ENCODE results near the gene ADAMTSL4.
"Not testable (repeated sequence)": the region's sequence is repeated elsewhere in the genome, so short reads cannot be mapped to it uniquely, and the experiment has no call there.

ADAMTSL4 gene

GRCh38 chr1:150567341-150567716 is 18.1 kb downstream of the ADAMTSL4 start:
- peak; percentile 93 for DNase-seq (ENCODE audit: low spot score)

DNA sequence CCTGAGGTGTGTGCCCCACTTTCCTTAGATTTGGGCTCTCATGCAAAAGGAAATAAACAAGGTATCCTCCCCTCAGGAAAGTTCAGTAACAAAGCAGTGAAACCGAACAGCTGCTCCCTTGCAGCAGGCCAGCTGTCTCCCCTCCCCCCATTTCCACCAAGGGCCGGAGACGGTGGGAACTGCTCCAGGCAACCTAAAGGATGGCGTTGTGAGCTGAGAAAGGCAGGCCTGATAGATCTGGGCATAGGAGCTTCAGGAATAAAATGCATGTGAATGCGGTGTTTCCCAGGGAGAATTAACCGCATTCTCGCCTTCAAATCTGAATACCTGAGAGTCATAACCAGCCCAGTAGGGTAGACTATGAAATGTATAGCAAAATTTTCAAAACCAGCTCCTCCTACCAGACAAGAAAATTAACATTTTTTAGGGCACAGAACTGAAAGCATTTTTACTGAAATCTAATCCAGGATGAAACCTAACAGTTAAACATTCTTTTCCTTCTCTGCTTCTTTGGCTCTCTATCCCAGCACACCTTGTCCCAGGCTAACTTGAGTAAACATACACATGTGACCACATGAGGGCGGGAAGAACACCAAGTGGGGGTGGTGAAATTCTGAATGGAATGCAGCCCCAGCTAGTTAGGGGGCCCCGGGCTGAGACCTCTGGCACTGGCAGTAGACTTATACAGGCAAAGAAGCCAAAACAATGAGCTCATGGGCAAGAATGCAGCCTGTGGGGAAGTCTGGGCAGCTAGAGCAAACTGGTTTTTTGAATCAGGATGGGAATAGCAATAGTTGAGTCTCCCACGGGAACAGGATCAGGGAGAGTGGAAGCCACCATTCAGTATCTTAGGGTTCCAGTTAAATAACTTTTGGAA is 18.7 kb downstream of the ADAMTSL4 start:
- DNase-seq (ENCODE audit: low spot score): no peak

- DNase-seq (ENCODE audit: low spot score): no peak
These were observed 19.4 kb downstream of the ADAMTSL4 start for GRCh38 chr1:150568594-150568966.

DNA sequence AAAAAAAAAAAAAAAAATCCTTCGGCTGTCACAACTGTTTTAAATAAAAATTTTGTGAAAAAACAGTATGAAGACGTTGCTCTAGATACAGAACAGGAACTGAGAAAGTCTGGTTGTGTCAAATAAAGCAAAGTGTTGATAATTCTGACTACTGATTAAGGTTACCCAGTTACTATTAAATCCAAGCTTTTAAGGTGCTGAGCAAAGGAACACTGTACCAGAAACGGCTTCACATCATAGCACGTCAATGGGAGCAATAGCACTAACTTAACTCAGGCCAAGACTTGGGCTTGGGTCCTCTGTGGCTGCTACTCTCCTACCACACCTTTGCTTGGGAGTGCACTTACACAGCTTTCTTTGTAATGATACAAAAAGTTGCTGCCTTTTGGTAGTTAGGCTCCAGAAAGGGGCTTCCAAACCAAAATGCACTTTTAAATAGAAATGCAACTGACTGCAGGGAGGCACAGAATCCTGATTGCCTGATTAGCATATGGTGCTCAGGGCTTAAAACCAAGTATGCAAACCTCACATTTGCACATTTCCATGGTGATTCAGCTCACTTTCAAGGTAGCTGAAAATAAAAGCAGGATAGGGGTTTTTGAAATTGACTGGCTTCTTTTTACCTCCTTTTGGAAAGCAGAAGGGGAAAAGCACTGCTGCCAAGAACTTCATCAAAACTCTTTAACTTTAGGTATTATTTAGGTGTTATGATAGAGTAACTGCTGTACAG is 23.9 kb downstream of the ADAMTSL4 start:
- no peak for DNase-seq (ENCODE audit: low spot score)

GRCh38 chr1:150573648-150574071 is 24.5 kb downstream of the ADAMTSL4 start:
- not testable (repeated sequence) for DNase-seq (ENCODE audit: low spot score)

DNA sequence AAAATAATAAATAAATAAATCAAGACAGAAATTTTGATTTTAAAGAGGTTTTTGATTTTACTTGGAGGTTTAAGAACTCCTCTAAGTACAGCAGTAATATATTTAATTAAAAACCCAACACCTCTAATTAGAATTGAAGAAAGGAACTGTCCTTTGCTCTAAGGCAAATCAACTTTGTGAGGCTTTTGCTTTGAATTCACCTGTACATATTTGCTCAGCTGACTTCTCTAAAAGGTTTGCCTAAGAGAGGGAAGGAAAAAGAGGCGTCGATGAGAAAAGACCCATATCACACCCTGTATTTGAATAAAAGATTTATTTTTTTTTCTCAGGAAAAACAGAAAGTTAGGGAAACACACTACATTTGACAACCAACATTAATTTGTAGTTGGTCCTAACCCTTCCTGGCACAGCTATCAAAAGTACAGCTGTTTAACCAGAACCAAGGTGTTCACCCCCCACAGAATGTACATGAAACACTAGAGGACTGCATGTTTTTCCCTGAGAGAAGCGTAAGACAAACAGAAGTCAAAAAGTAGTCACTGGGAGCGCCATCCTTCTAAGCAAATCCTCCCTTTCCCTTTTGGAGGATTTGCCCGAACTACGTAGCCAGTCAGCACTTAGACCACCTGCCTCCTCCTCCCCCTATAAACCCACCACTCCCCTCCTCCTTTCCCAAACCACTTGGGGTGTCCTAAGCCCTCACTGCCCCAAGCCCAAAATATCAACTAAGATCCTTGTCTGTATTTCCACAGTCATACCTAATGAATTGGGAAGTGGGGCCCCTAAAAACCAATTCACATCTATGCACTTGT is 25.3 kb downstream of the ADAMTSL4 start:
- DNase-seq (ENCODE audit: low spot score): no peak

- no peak for DNase-seq (ENCODE audit: low spot score)
These were observed 25.9 kb downstream of the ADAMTSL4 start for GRCh38 chr1:150575072-150575489.

DNA sequence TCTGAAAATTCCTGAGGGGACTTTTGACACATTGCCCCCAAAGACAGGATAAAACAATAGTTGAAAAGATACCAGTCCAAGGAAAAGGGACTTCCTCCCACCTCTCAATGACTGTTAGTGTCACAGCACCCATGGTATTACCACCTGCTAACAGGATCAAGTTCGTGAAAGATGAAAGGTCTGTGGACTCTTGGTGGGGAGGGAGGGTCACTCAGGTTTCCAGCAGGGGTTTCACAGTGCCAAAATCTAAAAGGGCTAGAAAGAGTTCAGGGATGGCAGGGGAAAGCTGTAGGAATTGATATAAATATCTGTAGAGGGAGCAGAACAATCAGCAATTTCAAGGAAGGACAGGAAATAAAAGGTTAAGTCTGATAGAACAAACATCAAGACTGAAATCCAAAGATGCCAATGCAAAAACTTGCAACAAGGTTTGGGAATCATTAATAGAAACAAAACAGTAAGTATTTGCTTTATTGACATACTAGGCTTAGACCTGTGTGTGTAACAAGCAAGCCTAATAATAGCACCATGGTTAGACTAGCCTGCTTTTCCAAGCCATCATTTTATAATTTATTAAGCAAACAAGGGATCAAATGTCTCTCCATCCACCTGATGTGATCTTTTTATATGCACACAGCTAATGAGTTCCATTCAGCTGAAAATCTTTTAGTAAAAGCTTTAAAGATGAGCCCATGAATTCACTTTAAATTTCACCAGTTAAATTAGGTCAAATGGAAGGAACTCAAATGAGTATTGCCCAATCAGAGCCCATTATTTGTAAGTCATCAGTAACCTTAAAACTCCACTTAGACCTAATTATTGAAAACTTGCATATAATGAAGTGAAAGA is 26.5 kb downstream of the ADAMTSL4 start:
- DNase-seq (ENCODE audit: low spot score): no peak

DNA sequence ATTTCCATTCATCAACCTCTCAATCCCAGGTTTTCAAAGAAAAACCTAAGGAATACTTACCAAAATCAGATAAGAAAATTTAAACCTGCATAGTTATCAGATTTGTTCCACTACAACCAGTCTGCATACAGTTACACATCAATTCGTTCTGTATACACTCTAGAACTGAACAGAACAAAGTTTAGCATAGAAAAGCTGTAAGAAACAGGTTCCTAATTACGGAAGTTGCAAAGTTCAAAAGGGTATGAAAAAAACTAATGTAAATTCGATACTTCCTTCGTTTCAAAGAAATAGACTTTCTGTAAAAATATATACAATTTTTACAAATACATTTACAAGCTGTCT is 27.1 kb downstream of the ADAMTSL4 start:
- DNase-seq (ENCODE audit: low spot score): no peak

DNA sequence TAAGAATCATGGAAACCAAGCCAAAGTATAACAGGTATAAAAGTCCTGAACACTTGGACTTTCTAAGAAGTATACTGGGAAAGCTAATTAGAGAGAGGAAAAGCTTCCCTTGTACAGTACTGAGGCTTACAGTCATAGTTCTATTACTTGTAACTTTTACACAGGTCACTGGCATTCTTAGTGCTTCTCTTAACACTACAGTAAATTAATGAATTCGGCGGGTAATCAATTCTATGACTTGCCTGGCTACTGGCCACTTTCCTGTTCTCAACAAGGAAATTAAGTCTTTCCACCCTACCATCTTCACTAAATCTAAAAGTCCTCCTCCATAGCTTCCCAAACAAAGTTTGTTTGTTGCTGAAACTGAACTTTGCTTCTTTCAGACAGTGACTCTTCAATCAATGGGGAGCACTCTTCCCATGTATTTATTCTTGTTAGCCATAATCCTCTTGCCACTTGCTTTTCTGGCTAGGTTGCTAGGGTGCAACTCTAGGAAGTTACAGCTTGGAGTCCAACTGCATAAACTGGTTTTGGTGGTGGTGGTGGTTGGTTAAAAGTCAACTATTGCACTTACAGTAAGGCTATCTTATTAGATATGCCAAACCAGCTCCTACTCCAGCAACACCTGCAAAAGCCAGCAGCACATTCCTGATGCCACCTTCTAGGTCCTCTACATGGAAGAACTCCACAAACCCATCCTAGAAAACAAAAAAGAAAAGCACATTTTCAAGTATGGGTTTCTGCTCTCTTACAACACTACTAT is 27.8 kb downstream of the ADAMTSL4 start:
- DNase-seq (ENCODE audit: low spot score): no peak

DNA sequence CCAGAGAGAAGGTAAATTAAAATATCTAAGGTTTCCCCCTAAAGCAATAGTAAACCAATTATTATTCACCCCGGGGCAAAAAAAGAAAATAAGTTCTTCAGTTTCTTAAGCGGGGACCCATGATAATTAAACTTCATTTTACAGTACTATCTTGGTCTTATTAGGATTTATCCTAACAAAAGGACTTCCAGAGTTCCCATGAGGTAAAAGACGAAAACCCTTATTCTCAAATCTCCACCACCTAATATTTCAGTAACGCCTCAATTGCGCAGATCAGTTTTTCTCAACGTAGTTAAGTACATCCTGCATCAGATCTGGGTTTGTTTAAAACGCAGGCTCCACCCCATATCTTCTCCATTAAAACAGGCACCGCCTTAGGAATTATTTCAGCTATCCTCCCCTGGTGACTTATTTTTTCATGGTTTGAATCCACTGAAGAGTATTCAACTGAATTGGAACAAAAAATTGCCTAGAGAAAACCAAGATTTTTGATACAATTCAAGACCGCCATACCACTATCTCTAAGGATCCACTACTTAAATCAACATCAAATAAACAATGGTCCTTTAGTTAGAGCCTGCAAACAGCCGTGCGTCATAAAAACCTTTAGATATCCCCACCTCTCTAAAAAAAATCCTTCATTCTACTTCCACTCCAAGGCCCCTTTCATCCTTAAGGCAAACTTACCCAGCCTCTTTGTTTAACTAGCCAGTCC is 28.5 kb downstream of the ADAMTSL4 start:
- DNase-seq (ENCODE audit: low spot score): no peak

DNA sequence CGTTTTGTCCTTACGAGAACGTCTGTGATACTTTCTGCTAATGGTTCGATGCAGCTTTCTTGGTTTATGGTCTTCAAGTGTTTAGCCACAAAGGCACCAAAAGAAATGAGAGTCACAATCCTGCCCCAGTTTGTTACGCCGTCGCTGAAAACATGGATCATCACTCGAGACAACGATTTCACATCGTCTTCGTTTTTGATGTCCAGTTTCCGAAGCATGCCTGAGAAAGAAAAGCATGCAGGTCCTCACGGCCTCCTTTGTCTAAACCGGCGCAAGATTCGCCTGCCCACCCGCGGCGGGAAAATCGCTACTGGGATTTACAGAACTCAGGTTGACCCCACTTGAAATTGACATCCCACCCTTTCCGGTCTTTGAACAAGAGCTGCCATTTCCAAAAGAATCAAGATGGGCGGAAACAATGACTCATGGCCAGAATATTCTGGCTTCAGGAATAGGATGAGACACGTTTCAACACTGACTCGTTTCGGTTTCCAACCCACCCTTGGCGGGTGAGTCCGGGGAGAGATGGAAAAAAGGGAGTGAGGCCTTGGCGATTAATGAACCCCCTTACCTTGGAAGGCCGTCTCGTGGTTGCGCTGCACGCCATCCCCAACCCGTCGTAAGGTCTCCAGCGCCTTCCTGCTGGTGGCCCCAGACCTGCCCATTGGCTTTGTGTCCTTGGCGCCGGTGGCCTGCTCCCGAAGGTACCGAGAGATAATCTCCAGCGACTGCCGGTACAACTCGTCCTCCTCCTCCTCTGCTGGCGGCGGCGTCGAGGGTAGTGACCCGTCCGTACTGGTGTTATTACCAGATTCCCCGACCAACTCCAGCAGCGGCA is 29.3 kb downstream of the ADAMTSL4 start:
- DNase-seq (ENCODE audit: low spot score): peak; percentile 64

- peak; percentile 94 for DNase-seq (ENCODE audit: low spot score)
These were observed 30.1 kb downstream of the ADAMTSL4 start, which contains the start of gene MCL1 for GRCh38 chr1:150579110-150579944. Gene MCL1 (minus strand): TSS chr1:150579610. CDS start chr1:150579530, 80 bp downstream.

DNA sequence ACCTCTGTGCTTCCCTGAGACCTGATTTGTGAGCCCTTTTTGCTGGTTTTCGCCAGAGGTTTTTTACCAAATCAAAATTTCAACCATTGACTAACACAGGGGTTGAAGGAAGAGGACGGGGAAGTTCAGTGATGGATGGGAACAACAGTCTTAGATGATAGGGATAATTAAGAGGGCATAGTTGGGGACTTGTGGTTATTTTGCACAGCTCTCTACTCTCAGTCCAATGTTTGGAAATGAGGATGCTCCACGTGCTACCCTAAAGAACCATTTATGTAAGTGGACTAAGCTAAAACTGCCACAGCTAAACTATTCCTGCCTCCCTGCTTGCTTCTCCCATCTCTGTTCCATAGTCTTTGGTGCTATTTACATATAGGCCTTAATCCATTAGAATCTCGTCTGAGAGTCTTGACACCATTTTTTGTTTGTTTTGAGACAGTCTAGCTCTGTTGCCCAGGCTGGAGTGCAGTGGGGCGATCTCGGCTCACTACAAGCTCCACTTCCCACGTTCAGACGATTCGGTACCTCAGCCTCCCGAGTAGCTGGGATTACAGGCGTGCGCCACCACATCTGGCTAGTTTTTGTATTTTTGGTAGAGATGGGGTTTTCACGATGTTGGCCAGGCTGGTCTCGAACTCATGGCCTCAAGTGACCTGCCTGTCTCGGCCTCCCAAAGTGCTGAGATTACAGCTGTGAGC is 30.9 kb downstream of the ADAMTSL4 start:
- no peak for DNase-seq (ENCODE audit: low spot score)

DNA sequence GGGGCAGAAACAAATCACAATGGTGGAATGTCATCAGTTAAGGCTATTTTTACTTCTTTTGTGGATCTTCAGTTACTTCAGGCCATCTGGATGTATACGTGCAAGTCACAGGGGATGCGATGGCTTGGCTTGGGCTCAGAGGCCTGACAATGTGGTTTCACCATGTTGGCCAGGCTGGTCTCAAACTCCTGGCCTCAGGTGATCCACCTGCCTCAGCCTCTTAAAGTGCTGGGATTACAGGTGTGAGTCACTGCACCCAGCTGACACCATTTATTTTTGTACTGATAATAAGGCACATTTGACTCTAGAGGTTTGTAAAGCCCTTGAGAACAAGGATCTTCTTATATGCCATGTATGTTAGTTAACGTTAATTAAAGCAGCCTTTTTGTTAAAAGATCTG is 31.8 kb downstream of the ADAMTSL4 start:
- DNase-seq (ENCODE audit: low spot score): not testable (repeated sequence)

DNA sequence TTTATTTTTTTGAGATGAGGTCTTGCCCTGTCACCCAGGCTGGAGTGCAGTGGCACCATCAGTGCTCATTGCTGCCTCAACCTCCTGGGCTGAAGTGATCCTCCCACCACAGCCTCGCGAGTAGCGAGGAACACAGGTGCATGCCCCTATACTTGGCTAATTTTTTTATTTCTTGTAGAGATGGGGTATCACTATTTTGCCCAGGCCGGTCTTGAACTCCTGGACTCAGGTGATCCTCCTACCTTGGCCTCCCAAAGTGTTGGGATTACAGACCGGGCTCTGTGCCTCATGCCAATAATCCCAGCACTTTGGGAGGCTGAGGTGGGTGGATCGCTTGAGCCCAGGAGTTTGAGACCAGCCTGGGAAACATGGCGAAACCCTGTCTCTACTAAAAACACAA is 32.2 kb downstream of the ADAMTSL4 start:
- not testable (repeated sequence) for DNase-seq (ENCODE audit: low spot score)

- DNase-seq (ENCODE audit: low spot score): not testable (repeated sequence)
These were observed 32.8 kb downstream of the ADAMTSL4 start for GRCh38 chr1:150581962-150582361.

DNA sequence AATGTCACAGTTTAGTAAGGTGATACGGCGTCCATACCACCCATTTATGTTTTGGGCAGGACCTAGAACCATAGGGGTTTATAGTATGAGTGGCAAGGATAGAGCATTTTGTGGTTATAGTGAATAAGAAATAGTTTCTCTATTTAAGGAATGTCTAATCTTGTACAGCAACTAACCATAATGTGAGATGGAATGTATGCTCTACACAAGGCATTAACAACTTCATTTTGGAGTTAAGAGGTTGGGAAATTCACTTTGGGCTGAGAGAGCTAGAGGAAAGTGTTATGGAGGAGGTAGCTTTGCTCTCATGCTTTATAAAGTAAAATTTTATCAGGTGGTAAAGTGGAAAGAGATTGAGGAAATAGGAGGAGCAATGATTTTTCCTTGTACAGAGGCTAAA is 33.2 kb downstream of the ADAMTSL4 start:
- DNase-seq (ENCODE audit: low spot score): no peak

Data from activated CD4-positive, alpha-beta T cell treated with anti-CD3 and anti-CD28 coated beads, Interleukin-2, Interleukin-4, amounts not matched to agents 100 ng/mL and 50 ng/mL, durations not matched to agents 16 hours and 8 hours (primary cell).